ENCODE data around the gene ULK4. TPM values are rescaled to one million over a fixed set of nuclear protein-coding genes. Genes with fewer than 3 reads are reported as not detected.

ULK4 gene
- total RNA-seq, 4 donors from 2014 or later = 8.4 to 43.8 (median 20.8) TPM

DNA sequence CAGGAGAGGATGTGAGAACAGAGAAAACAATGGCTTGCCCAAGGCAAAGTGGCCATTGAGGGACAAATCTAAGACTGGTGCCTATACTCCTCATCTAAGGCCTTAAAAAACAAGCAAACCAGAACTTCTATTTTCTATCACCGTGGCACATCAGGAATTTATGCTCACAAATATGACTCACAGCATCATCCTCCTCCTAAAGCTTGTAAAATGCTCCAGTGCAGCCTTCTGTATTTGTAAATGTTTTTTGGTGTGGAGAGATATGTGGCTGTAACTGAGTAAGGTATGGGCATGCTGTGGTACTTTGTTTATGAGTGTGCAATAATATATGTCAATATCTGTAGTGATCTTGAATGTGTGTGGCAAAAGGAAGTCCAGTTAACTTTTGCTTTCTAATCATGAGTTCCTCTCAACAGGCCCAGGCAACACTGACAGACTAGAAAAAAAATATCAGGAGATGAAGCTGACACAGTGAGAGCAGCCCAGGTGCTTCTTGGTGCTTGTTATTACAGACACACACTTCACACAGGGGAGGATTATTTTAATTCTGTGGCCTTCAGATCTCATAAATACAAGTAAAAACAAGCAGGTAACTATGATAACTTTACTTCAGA, 702.3 kb downstream of the ULK4 start:
- DNase-seq = no peak
- no peak for TF ChIP-seq POLR2A (IDR thresholded peaks at IDR 0.05)
- TF ChIP-seq, protein P1, sequence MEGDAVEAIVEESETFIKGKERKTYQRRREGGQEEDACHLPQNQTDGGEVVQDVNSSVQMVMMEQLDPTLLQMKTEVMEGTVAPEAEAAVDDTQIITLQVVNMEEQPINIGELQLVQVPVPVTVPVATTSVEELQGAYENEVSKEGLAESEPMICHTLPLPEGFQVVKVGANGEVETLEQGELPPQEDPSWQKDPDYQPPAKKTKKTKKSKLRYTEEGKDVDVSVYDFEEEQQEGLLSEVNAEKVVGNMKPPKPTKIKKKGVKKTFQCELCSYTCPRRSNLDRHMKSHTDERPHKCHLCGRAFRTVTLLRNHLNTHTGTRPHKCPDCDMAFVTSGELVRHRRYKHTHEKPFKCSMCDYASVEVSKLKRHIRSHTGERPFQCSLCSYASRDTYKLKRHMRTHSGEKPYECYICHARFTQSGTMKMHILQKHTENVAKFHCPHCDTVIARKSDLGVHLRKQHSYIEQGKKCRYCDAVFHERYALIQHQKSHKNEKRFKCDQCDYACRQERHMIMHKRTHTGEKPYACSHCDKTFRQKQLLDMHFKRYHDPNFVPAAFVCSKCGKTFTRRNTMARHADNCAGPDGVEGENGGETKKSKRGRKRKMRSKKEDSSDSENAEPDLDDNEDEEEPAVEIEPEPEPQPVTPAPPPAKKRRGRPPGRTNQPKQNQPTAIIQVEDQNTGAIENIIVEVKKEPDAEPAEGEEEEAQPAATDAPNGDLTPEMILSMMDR (IDR thresholded peaks at IDR 0.05) = no peak
- Histone ChIP-seq H3K4me3 (no peak overlapping the region), H3K4me1 (no peaks in the 10 kb centered on the region), H3K27me3 (no peaks in the 10 kb centered on the region), H3K27ac (no peak overlapping the region), H3K36me3 (no peaks in the 10 kb centered on the region), H3K9me3 (no peaks in the 10 kb centered on the region)

DNA sequence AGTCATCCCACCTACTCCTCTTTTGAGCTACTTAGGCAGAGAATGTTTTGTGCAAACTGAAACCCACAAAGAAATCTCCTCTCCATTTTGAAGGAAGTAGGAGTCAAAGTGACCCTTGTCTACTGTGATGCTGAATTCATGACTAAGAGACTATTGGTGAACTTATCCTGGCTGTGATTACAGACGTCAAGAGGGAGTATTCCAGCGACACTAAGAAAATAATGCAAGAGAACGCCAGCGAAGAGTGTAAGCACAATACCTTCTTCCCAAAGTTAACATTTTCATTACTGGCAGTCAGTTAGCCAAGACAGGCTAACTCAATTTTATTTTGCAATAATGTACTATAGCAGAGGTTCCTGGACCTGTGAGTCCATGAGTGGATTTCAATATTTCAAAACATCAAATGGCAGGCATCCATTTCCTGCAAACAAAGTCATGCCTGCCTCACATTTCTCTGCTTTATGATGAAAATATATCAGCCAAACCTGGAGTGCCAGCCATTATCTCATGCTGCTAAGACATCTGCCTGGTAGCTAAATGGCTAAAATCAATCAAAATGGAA, 703.6 kb downstream of the ULK4 start:
- TF ChIP-seq POLR2A (IDR thresholded peaks at IDR 0.05) = no peak
- TF ChIP-seq, protein P1 (IDR thresholded peaks at IDR 0.05) = no peak
- H3K4me3 ChIP-seq = no peak overlapping the region
- H3K27ac ChIP-seq = no peak overlapping the region
- no peaks in the 10 kb centered on the region for H3K9me3 ChIP-seq
- no peaks in the 10 kb centered on the region for H3K36me3 ChIP-seq
- H3K27me3 ChIP-seq = no peaks in the 10 kb centered on the region
- H3K4me1 ChIP-seq = no peaks in the 10 kb centered on the region
- DNase-seq = no peak

DNA sequence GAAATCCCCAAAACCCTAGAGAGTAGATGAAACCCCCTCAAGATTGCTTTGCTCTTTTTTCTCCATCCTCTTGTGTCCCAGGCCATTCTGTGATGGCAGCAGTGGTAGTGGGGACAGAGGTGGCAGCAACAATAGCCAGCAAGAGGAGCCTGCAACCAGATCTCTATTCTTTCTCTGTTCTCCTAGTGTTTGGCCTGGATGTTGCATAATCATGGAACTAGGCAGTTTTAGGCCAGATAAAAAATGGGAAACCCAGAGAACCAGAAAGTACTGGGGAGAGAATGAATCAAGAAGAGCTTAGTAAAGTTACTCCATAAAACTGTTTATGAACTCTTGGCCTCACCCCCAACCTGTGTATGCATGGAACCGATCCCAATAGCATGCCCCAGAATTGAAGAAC, 710.3 kb downstream of the ULK4 start:
- Histone ChIP-seq H3K4me3 (no peak overlapping the region), H3K27me3 (no peaks in the 10 kb centered on the region), H3K27ac (no peak overlapping the region), H3K9me3 (no peaks in the 10 kb centered on the region), H3K36me3 (no peaks in the 10 kb centered on the region), H3K4me1 (no peaks in the 10 kb centered on the region)
- TF ChIP-seq POLR2A (IDR thresholded peaks at IDR 0.05) = no peak
- TF ChIP-seq, protein P1 (IDR thresholded peaks at IDR 0.05) = no peak
- DNase-seq = no peak

DNA sequence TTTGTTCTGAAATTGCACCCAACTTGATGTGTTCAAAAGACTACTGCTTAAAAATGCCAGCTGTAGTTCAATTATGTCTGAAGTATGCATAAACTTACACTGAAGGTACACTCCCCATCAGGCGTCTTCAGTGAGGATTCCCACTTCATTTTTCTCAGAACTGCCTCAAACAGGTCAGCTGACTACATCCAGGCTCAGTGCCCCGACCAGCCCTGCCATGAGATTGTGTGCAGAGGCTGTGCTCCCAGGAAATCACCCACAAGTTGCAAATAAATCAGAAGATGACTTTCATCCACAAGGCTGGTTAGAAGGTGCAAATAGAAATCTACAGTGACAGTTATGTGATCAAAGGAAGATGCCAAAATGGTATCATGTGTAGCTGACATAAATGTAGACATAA, 711.1 kb downstream of the ULK4 start:
- H3K27me3 ChIP-seq = no peaks in the 10 kb centered on the region
- TF ChIP-seq, protein P1 (IDR thresholded peaks at IDR 0.05) = no peak
- TF ChIP-seq POLR2A (IDR thresholded peaks at IDR 0.05) = no peak

DNA sequence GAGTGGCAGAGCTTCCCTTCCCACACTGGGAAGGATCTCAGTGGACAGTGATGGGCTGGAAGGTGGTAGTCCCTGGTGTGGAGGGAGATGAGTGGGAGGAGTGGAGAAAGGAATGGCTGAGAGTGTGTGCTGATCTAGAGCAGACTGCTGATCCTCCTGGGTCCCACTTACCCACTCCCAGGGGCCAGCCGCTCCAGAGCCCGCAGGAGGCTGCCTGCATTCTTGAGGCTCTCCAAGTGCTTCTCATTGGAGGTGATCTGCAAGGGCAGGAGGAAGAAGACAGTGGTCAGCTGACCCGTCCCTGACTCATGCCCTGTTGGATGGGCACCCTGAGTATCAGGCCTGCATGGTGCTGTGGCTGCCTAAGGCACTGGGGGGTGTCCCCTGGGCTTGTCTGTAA, 712.6 kb downstream of the ULK4 start:
- no peaks in the 10 kb centered on the region for H3K9me3 ChIP-seq
- peaks cover 0 to 4% (median 0%) of the 10 kb centered on the region in 3 donors for H3K36me3 ChIP-seq
- H3K4me1 ChIP-seq = no peaks in the 10 kb centered on the region
- H3K27ac ChIP-seq = no peak overlapping the region
- H3K4me3 ChIP-seq = no peak overlapping the region
- DNase-seq = no peak
- no peaks in the 10 kb centered on the region for H3K27me3 ChIP-seq
- no peak for TF ChIP-seq POLR2A (IDR thresholded peaks at IDR 0.05)
- TF ChIP-seq, protein P1 (IDR thresholded peaks at IDR 0.05) = no peak

More for the DNA sequence above, 711.1 kb downstream of the ULK4 start:
- Histone ChIP-seq H3K27ac (no peak overlapping the region), H3K36me3 (no peaks in the 10 kb centered on the region), H3K4me3 (no peak overlapping the region), H3K4me1 (no peaks in the 10 kb centered on the region), H3K9me3 (no peaks in the 10 kb centered on the region)
- DNase-seq = no peak
